ENCODE data around the gene SAT1. TPM values are rescaled to one million over a fixed set of nuclear protein-coding genes. Genes with fewer than 3 reads are reported as not detected.

Gene SAT1
- polyA plus RNA-seq, 1 donor (not counting 4 experiments of a cell fraction or from before 2014, with no cell fraction given), result 1,607 TPM

- Histone ChIP-seq H3K27me3 (ENCODE audit: control insufficient read depth, extremely low read depth, insufficient read depth, low read length) (no peaks in the 10 kb centered on the region), H3K4me1 (ENCODE audit: control insufficient read depth, extremely low read depth, insufficient read depth, low read length) (peaks cover 8% of the 10 kb centered on the region), H3K4me3 (ENCODE audit: control insufficient read depth in 2 of 3, extremely low read depth in 1 of 3, insufficient read depth in 2 of 3, low read depth in 1 of 3, low read length in 3 of 3) (no peak overlapping the region), H4K20me1 (ENCODE audit: control insufficient read depth, extremely low read depth, insufficient read depth, low read length) (no peaks in the 10 kb centered on the region), H3K79me2 (ENCODE audit: control insufficient read depth, insufficient read depth, low read length) (no peaks in the 10 kb centered on the region), H3K36me3 (ENCODE audit: control insufficient read depth in 2 of 2, extremely low read depth in 1 of 2, insufficient read depth in 2 of 2, low read length in 2 of 2) (no peaks in the 10 kb centered on the region), H3K9me1 (ENCODE audit: control insufficient read depth, extremely low read depth, insufficient read depth, low read length) (no peaks in the 10 kb centered on the region), H3K9me3 (ENCODE audit: control insufficient read depth, low read depth, low read length) (no peaks in the 10 kb centered on the region), H3K4me2 (ENCODE audit: control insufficient read depth, extremely low read depth, insufficient read depth, low read depth, low read length) (no peak overlapping the region), H2AFZ (ENCODE audit: control insufficient read depth, low read length) (no peak overlapping the region), H3K9ac (ENCODE audit: control insufficient read depth, extremely low read depth, insufficient read depth, low read length) (no peak overlapping the region), H3K27ac (ENCODE audit: control insufficient read depth, insufficient read depth, low read length) (no peak overlapping the region)
- dilution Hi-C loops (cut with MboI; ENCODE audit: extremely low pct_ligation_motif_present, low sequenced_read_pairs), result no loop called here
- TF ChIP-seq EZH2 (IDR thresholded peaks at IDR 0.05; ENCODE audit: low read length) (no peak), CTCF (optimal IDR thresholded peaks at IDR 0.05 in 1 of 3, IDR thresholded peaks at IDR 0.05 in 1 of 3, conservative IDR thresholded peaks at IDR 0.05 in 1 of 3; ENCODE audit: extremely low read depth in 1 of 3, insufficient read depth in 2 of 3, low read length in 3 of 3) (no peak)
- DNase-seq (ENCODE audit: low read depth, low spot score) (no peak), FAIRE-seq (no peak)
Measured at GRCh38 chrX:23813808-23814207, 30.8 kb downstream of the SAT1 start.

- no peaks in the 10 kb centered on the region for H3K27me3 ChIP-seq (ENCODE audit: control insufficient read depth, extremely low read depth, insufficient read depth, low read length)
- no peak overlapping the region for H3K4me3 ChIP-seq (ENCODE audit: control insufficient read depth in 2 of 3, extremely low read depth in 1 of 3, insufficient read depth in 2 of 3, low read depth in 1 of 3, low read length in 3 of 3)
- dilution Hi-C loops (cut with MboI; ENCODE audit: extremely low pct_ligation_motif_present, low sequenced_read_pairs), result no loop called here
- H3K4me2 ChIP-seq (ENCODE audit: control insufficient read depth, extremely low read depth, insufficient read depth, low read depth, low read length), result no peak overlapping the region
- no peak for DNase-seq (ENCODE audit: low read depth, low spot score)
- no peaks in the 10 kb centered on the region for H3K9me1 ChIP-seq (ENCODE audit: control insufficient read depth, extremely low read depth, insufficient read depth, low read length)
- no peak overlapping the region for H3K27ac ChIP-seq (ENCODE audit: control insufficient read depth, insufficient read depth, low read length)
- TF ChIP-seq EZH2 (IDR thresholded peaks at IDR 0.05; ENCODE audit: low read length) (no peak), CTCF (optimal IDR thresholded peaks at IDR 0.05 in 1 of 3, IDR thresholded peaks at IDR 0.05 in 1 of 3, conservative IDR thresholded peaks at IDR 0.05 in 1 of 3; ENCODE audit: extremely low read depth in 1 of 3, insufficient read depth in 2 of 3, low read length in 3 of 3) (no peak)
- peaks cover 12% of the 10 kb centered on the region for H3K4me1 ChIP-seq (ENCODE audit: control insufficient read depth, extremely low read depth, insufficient read depth, low read length)
- no peak overlapping the region for H3K9ac ChIP-seq (ENCODE audit: control insufficient read depth, extremely low read depth, insufficient read depth, low read length)
- H3K79me2 ChIP-seq (ENCODE audit: control insufficient read depth, insufficient read depth, low read length), result no peaks in the 10 kb centered on the region
- no peak for FAIRE-seq
- H3K9me3 ChIP-seq (ENCODE audit: control insufficient read depth, low read depth, low read length), result no peaks in the 10 kb centered on the region
- H2AFZ ChIP-seq (ENCODE audit: control insufficient read depth, low read length), result no peak overlapping the region
- H3K36me3 ChIP-seq (ENCODE audit: control insufficient read depth in 2 of 2, extremely low read depth in 1 of 2, insufficient read depth in 2 of 2, low read length in 2 of 2), result no peaks in the 10 kb centered on the region
- no peaks in the 10 kb centered on the region for H4K20me1 ChIP-seq (ENCODE audit: control insufficient read depth, extremely low read depth, insufficient read depth, low read length)
Measured at GRCh38 chrX:23815376-23815775, 32.4 kb downstream of the SAT1 start.

Measured in keratinocyte (primary cell).